UCSD-AML1 (cell line): Measurements from ENCODE around the gene TMC1.

Source experiments
- DNase-seq: peaks from one replicate; lab custom pipeline; 2025; ENCODE audit not compliant: unreplicated experiment; lab: John Stamatoyannopoulos, UW

Gene TMC1

DNA sequence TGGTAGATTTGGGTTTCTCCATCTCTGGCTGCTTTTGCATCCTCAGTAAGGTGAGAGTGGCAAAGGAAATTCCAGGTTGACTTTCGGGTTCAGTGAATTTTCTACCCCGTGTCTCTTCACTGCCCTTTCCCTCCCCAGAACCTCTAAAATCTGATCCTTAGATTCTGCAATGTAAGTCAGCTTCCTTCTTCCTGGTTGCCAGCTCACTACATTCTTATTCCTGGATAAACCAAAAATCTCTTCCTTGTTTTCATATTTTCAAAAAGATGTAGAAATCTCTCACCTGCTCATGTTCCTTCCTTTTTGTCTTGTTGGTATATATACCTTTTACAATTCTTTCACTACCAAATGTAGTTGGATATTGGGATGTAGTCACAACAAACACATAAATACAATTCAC lies 145.8 kb downstream of the TMC1 start:
- DNase-seq = no peak

DNA sequence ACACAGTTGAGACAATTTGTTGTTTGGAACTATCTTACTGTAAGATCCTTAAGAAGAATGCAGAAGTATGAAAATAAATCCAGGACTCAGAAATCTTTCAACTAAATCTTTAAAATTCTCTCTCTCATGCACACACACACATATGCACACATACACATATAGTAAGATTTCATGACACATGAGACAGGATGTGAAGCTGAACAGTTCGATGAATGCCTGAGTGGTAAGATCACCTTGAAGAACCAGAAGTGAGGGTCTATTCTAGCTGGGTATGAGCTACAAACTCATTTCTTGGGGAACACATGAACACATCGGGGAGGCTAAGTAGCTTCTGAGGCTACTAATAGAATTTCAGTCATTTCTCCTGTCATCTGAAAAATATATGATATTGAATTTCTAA lies 153.6 kb downstream of the TMC1 start:
- no peak for DNase-seq

DNA sequence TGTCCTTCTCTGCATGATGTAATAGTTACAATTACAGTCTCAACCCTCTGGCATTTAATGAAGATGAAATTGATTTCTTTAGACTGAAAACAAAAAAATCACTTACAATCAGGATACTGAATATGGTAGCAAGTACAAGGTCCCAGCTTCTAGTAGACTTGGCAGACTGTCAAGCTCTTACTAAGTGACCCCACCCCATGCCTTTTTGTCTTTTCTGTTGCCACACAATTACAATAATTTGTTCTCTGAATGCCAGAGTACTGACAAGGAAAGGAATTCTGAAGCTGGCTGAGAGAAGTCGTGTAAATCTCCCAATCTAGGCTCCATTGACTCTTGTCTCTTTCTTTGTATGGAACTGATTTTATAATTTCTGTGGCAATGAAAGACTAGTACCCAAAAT lies 154.2 kb downstream of the TMC1 start:
- no peak for DNase-seq

DNA sequence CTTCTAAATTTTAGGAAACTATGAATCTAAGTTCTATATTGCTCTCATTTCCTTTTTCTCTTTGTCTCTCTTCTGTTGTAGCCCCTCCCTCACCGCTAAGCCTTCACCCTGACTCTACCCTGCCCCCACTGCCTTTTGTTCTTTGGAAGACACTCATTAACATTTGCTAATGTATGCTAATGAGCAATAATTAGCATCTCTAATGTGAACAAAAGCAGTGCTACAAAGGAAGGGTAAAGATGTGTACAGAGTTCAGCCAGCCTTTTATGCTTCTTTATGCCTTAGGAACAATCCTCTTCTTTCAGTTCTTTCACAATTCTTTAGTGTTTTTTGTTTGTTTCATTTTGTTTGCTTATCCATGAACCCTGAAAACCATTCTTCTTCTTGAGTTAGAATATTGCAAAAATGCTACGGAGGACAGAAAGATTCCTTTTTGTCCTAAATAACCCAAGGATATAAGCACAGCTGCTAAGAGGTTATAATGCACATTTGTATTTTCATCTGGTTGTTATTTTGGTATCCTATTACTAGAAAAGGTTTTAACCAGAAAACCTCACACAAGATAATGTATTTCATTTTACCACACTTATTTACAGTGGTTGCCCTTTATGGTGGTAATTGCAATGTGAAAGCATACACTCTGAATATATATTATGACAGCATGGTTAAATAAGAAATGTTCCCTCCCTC lies 159.3 kb downstream of the TMC1 start:
- no peak for DNase-seq

DNA sequence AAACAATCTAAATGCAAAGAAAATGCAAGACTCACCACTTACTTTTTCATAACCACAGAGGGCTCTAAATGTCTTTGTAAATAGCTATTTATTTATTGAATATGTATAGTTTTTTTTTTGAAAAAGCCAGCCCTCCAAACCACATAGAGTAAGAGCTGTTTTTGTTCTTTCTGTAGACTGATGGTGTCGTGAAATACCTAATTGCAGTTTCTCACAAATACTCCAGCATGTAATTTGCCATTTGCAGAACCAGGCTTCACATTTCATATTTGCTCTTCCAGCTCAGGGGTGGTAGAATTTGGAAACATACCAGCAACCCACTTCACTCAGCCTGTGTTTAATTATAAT lies 159.8 kb downstream of the TMC1 start:
- DNase-seq = no peak

DNA sequence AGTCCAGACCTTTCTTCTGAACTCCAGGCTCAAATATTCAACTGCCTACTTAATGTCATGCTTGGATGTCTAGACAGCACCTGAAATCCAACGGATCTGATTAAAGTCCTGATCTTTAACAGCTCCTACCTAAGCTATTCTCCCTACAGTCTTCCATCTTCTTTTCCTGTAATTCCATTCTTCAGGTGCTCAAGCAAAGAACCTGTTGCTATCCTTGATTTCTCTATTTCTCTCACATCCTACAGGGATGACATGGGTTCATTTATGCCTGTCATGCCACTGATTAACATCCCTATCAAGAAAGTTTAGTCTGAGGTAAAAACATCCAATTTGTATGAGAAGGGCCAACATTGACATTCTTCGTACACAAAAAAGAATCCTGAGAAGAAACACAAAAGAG lies 163.2 kb downstream of the TMC1 start:
- no peak for DNase-seq

DNA sequence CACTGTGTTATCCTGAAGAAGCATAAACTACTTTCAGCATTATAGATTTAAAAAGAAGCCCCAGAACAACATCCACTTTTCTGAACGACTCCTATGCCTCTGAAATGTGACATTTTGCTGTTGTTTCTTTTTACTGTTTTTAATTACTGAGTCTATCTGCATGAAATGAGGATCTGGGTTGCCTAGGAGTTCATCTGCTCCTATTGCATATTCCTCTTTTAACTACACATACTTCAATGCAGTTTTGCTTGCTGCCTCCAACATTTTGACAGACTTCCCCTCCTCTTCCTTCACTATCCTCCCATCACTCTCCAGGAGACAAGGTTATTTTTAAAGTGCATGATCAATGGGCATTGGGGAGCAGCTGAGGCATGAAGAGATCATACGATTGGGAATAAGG lies 164.5 kb downstream of the TMC1 start:
- no peak for DNase-seq

DNA sequence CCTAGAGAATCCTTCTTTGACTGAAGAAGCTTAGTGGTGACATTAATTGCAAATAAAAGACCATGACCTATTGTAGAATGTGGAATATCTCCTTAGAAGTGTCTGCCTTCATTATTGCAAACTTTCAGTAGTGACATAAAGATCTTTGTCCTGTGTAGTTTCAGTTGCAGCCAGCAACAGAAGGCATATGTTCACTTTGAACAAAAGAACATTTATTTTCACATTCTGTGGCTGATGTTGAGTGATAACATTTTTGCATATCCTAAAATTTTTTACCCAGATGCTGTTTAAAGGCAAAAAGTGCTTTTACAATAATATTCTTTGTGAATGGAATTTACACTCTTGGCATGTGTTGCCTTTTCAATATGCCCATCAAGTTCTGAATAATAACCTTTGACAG lies 165.9 kb downstream of the TMC1 start:
- DNase-seq = no peak

DNA sequence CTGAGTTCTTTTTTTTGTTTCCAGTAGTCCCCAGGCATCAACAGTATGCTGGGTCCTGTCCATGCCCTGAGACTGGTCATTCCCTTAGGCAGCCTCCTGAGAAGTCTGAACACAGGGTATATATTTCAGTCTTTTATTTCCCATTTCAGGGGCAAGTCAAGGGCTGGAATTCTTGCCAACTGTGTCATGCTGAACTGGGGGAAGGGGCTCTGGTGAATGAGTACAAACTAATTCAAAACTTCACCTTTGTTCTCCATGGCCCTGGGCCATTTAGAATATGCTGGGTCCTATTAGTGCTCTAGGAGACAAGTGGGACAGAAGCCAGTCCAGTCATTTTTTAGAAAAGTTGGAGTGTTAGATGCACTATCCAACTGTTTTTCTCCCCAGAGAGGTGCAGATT lies 170.3 kb downstream of the TMC1 start:
- DNase-seq = no peak

DNA sequence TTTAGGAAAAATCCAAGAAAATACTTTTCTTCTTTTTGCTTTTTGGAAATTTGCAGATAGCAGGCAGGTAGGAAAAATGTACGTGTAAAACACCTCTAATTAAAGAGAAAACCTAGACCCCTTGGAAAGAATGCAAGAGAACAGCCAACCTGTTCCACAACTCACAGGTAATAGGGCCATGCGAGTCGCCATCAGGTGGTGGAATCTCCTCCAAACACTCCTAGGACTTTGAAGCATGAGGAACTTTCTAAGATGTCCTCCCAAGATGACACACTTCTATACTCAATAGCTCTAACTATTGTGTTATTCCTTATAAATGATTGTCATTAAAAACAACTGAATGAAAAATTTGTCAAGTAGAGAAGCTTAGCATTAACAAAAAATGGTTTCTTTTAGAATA lies 174.0 kb downstream of the TMC1 start:
- DNase-seq = no peak

DNA sequence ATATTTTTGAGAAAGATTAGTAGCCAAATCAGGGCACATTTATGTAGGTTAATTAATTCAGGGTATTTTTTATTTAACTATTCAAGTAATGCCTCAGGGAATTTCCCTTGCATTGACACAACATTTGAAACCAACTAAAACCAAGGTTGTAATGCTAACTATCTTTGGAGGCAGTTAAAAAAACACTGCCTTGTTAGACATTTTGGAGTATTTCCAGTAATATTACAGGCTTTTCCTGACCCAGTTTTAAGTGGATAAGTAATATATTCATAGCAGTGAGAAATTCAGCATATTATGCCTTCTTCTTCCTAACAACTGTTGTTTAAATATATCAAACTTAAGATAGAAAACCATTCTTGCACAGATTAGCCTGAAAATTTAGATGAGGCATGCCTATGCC lies 175.1 kb downstream of the TMC1 start:
- DNase-seq = no peak

DNA sequence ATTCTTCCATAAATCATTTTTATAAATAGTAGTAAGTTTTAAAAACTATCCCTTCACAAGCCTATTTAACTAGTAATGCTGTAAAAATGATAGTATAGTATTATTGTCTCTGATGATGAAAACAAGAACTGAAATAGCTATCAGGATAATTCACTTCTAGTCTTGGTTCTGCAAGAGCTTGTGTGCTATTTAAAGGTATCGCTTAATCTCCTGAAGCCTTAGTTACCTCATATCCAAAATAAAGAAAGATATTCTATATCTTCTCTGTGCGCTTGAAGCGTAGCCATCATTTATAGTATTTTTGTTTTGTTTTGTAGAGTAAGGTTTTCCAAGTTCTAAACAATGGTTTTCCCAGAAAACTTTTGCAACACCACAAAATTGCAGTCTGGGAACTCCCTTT lies 180.1 kb downstream of the TMC1 start:
- DNase-seq = no peak

DNA sequence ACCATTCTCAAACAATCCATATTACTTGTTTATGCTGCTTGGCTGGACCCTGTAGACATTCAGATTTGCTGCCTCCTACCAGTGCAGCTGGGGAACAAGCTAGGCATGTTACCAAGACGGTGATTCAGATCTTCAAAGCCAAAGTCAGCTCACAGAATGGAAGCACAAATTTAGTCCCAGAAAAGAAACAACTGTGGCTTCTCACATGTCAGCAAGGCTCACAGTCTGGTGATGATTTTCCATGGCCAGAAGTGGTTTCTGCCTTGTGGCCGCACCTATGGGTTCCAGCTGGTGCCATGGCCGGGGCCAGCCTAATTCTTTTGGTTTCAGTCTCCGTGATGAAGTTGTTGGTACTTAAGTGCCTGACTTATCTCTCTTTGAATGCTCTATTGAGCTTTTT lies 182.2 kb downstream of the TMC1 start:
- DNase-seq = no peak

DNA sequence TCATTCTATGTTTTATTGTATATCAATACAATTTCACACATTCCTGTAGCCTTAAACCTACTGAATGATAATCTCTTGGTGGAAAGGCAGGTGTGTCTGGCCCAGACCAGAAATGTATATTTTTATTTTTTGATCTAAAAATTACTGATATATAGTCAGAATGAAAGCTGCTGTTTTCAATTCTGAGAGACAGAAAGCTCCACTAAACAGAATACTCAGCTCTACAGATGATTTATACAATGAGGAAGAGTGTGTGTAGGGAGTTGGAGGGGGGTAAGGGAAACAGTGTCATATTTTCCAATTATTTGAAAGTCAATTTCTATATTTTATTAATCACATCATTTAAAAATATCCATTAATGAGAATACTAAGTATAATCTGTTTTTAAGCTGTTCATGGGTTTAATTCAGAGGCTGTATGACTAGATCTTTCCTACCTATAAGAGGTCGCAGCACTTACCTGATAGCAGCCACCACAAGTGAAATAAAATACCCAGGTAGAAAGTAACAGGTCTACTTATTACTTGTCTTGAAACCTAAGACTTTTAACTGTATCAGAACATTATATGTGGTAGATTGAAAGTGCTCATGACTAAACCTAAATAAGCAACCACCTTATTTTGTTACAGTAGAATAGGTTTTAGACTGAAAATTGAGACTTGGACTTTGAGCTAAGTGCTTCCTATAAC lies 183.4 kb downstream of the TMC1 start:
- no peak for DNase-seq

DNA sequence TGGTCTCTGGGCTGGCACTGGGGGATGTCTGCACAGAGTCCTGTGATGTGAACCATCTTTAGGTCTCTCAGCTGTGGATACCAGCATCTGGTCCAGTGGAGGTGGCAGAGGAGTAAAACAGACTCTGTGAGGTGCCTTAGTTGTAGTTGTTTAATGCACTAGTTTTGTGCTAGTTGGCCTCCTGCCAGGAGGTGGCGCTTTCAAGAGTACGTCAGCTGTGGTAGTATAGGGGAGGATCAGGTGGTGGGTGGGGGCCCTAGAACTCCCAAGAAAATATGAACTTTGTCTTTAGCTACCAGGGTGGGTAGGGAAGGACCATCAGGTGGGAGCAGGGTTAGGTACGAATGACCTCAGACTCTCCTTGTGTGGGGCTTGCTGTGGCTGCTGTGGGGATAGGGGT lies 197.1 kb downstream of the TMC1 start:
- no peak for DNase-seq

DNA sequence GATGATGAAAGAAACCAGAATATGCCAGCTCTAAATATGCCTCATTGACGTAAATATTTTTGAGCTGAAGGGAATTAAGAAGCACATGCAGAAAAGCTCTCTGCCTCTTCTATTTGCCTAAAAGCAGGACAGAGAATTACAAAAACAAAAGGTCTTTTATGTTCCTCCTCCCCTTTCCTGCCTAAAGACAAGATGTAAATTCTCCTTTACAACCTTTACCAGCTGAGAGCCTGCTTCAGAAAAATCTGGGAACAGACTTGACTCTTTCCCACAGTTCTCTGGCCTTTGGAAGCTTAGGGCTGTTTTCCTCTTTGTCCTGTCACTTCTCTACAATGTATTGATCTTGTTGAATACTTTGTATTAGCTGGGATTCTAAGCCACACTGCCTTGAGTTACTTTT lies 199.7 kb downstream of the TMC1 start:
- no peak for DNase-seq

DNA sequence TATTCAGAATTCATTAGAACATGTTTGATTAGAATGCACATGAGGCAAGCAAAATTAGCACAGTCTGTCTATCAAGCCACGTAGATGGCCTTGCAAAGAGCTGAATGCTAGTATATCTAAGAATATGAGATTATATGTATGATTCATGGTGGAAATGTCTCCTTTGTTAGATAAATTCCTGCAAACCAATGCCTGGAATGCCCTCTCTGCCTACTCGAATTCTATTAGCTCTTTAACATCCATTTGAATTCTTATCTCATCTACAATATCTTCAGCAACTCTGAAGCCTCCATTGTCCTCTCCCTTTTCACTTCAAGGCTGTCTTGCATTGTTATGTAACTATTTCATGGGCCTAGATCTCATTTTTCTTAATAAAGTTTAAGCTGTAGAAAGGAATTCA lies 205.5 kb downstream of the TMC1 start:
- no peak for DNase-seq

DNA sequence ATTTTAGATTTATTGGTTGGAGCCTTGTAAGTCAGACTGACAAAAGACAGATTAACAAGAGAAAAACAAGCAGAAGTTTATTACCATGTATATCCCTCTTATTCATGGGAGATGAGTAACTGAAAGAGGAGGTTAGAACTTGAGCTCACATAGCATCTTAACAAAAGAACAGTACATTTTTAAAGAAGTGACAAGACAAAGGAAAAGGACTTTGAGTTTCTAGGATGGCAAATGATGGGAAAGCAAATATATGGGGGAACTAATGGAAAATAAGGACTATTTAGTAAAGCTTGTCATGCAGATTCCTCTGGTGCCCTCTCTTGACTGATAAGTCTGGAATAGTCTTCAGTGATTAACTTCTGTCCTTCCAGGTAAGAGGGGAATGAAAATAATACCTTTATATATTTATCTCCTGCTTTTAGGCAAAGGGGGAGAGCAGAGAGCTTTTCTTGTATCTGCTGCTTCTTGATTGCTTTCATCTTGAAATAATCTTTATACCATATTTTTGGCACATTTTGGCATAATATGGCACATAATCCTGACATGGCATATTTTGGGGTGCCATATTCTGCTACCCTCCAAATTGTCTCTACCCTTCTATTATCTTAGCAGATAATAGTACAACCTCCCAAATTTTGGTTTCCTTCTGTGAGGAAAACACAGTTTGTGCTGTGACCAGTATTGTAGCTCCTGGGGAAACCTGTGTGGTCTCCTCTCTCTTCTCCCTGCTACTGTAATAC lies 206.8 kb downstream of the TMC1 start:
- no peak for DNase-seq

DNA sequence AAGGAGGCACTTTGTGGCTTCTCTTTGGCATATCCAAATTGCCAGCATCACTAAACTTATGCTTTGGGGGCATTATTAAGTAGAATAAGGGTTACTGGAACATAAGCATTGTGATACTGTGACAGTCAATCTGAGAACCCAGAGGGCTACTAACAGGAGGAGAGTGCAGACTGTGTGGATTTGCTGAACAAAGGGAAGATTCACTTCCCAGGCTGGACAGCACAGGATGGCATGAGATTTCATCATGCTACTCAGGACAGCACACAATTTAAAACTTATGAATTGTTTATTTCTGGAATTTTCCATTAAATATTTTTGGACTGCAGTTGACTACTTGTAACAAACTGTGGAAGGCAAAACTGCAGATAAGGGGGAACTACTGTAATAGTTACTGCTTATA lies 212.5 kb downstream of the TMC1 start:
- DNase-seq = no peak

DNA sequence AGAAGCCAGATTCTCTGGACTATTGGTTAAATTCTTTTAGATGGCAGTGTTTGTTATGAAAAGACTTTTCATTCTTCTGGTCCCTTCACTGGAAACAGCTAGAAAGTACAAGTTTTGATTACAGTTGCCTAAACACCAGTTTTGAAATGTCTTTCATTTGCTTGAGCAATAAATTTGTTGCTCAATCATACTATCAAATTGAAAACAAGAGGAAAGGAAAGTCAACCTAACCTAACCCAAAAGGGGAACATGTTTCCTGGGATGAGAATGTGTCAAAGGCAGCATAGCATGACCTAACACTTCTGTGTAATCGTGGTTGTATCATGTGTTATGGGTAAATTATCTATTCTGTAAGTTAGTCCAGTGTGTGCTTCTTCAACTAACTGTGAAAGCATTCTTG lies 213.2 kb downstream of the TMC1 start:
- DNase-seq = no peak

DNA sequence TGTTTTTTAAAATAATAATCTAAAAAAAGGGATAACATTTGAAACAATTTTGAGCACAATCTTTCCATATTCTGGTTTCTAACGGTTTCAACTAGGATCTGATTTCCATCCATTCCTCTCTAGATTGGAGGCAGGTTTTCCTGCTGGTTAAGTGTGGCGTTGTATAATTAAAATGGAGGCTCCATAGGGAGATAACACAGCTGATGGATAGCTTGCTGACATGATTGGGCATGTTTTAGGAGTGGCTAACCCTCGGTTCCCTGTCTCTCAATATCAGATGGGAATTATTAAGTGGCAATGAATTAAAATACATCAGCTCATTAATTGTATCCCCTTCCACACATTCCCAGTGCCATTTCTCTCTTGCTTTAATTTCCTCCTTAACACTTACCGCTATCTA lies 222.4 kb downstream of the TMC1 start:
- no peak for DNase-seq

DNA sequence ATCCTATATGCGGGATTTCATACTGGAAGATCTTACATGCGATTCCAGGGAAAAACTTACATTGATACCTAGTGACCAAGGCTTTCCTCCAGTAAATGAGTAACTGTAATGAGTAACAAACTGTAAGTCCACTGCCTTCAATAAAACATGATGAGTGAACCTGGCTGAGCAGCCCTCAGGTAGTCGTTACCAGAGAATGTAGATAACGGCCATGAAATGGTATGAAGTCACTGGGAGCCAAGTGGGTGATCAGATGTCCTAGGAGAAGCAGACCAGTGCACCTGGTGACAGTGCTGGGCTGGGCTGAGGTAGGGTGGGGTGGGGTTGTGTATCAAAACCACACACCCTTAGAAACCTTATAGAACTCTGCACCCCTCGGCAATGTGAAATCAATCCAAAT lies 227.9 kb downstream of the TMC1 start:
- DNase-seq = no peak

DNA sequence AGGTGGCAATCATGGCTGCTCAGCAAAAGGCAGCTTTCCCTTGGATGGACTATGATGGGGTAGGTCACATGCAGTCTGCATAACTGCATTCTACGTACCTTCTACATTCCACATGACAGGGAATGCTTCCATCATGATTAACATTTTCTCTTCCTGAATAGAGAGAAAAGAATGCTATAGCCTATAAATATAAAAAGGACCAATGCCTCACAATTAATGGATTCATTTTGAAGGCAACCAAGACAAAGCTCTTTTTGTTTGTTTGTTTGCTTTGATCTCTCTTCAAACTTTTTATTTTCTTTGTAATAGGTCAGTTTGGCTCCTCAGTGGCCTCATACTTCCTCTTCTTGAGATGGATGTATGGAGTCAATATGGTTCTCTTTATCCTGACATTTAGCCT lies 230.1 kb downstream of the TMC1 start:
- no peak for DNase-seq
